H9 (cell line): ENCODE results near the gene EIF5A2. TPM values are rescaled to one million over a fixed set of nuclear protein-coding genes. Genes with fewer than 3 reads are reported as not detected.

Experiments used
- DNase-seq: peaks from one replicate; pipeline ENCODE4 v3.0.0-alpha.2; 2017
- H2AFZ ChIP-seq: one replicate; pipeline ENCODE4 v1.6.1; 2013; ENCODE audit warnings: mild to moderate bottlenecking, low read length, control low read depth, moderate library complexity
- H2AK5ac ChIP-seq: 2 replicates; pipeline ENCODE4 v1.6.1; 2013; ENCODE audit warnings: low read length, control low read depth, mixed read lengths; ENCODE audit not compliant: insufficient read length
- H2BK120ac ChIP-seq: one replicate; pipeline ENCODE4 v1.6.1; 2013; ENCODE audit warnings: low read depth, mild to moderate bottlenecking, low read length, control low read depth, inconsistent platforms; ENCODE audit not compliant: poor library complexity, severe bottlenecking
- H2BK12ac ChIP-seq: 2 replicates; pipeline ENCODE4 v1.6.1; 2013; ENCODE audit warnings: low read length, control low read depth, mixed read lengths, low read depth; ENCODE audit not compliant: insufficient read length
- H2BK15ac ChIP-seq: 2 replicates; pipeline ENCODE4 v1.6.1; 2013; ENCODE audit warnings: low read depth, low read length, control low read depth
- H2BK20ac ChIP-seq: one replicate; pipeline ENCODE4 v1.6.1; 2013; ENCODE audit warnings: low read depth, mild to moderate bottlenecking, low read length, control low read depth, inconsistent platforms; ENCODE audit not compliant: poor library complexity, severe bottlenecking
- H2BK5ac ChIP-seq: 2 replicates; pipeline ENCODE4 v1.6.1; 2013; ENCODE audit warnings: low read length, control low read depth, mixed read lengths; ENCODE audit not compliant: insufficient read length
- H3K14ac ChIP-seq: 2 replicates; pipeline ENCODE4 v1.6.1; 2013; ENCODE audit warnings: low read length, control low read depth; ENCODE audit not compliant: insufficient read depth
- H3K18ac ChIP-seq: 2 replicates; pipeline ENCODE4 v1.6.1; 2013; ENCODE audit warnings: low read depth, mild to moderate bottlenecking, mixed read lengths, low read length, control low read depth; ENCODE audit not compliant: insufficient read length
- H3K23ac ChIP-seq: 2 replicates; pipeline ENCODE4 v1.6.1; 2013; ENCODE audit warnings: low read length, control low read depth, mixed read lengths, low read depth; ENCODE audit not compliant: insufficient read length
- H3K23me2 ChIP-seq: 2 replicates; pipeline ENCODE4 v1.6.1; 2013; ENCODE audit warnings: low read depth, mild to moderate bottlenecking, mixed read lengths, low read length, control low read depth; ENCODE audit not compliant: insufficient read length, poor library complexity, severe bottlenecking
- H3K27ac ChIP-seq: 2 replicates; pipeline ENCODE4 v1.5.1; 2013; ENCODE audit warnings: low read length, control low read depth, mixed read lengths, low read depth; ENCODE audit not compliant: insufficient read length
- H3K27me3 ChIP-seq: 2 replicates; pipeline ENCODE4 v1.6.1; 2013; ENCODE audit warnings: low read length, control low read depth, inconsistent platforms; ENCODE audit not compliant: insufficient read depth
- H3K4ac ChIP-seq: 2 replicates; pipeline ENCODE4 v1.6.1; 2013; ENCODE audit warnings: low read depth, mild to moderate bottlenecking, control low read depth, inconsistent platforms, low read length, moderate library complexity
- H3K4me1 ChIP-seq: 2 replicates; pipeline ENCODE4 v1.6.1; 2013; ENCODE audit warnings: low read length, control low read depth, inconsistent platforms; ENCODE audit not compliant: insufficient read depth
- H3K4me2 ChIP-seq: 2 replicates; pipeline ENCODE4 v1.6.1; 2013; ENCODE audit warnings: low read length, control low read depth, mixed read lengths; ENCODE audit not compliant: insufficient read length, insufficient read depth
- H3K56ac ChIP-seq: 2 replicates; pipeline ENCODE4 v1.6.1; 2013; ENCODE audit warnings: low read depth, mild to moderate bottlenecking, mixed read lengths, low read length, control low read depth; ENCODE audit not compliant: insufficient read length
- H3K79me1 ChIP-seq: 2 replicates; pipeline ENCODE4 v1.6.1; 2013; ENCODE audit warnings: low read depth, mild to moderate bottlenecking, moderate library complexity, low read length, control low read depth, inconsistent platforms; ENCODE audit not compliant: insufficient read depth, poor library complexity, severe bottlenecking
- H3K79me2 ChIP-seq: 2 replicates; pipeline ENCODE4 v1.6.1; 2013; ENCODE audit warnings: low read length, control low read depth, inconsistent platforms; ENCODE audit not compliant: insufficient read depth
- H3K9ac ChIP-seq: 2 replicates; pipeline ENCODE4 v1.6.1; 2013; ENCODE audit warnings: low read length, control low read depth, mixed read lengths; ENCODE audit not compliant: insufficient read length; ENCODE audit errors: extremely low read depth
- H3K9me3 ChIP-seq: one replicate; pipeline ENCODE4 v1.6.1; 2013; ENCODE audit warnings: low read depth, low read length, inconsistent platforms; ENCODE audit not compliant: control insufficient read depth
- H3T11ph ChIP-seq: one replicate; pipeline ENCODE4 v1.6.1; 2013; ENCODE audit warnings: mild to moderate bottlenecking, low read length, control low read depth, inconsistent platforms
- H4K20me1 ChIP-seq: one replicate; pipeline ENCODE4 v1.6.1; 2013; ENCODE audit not compliant: control insufficient read depth, insufficient read length, insufficient read depth
- H4K5ac ChIP-seq: 2 replicates; pipeline ENCODE4 v1.6.1; 2013; ENCODE audit warnings: low read depth, mild to moderate bottlenecking, mixed read lengths, low read length, control low read depth; ENCODE audit not compliant: insufficient read length
- H4K8ac ChIP-seq: replicated peaks from 2 replicates; pipeline ENCODE4 v1.6.1; 2013; ENCODE audit warnings: low read length, control low read depth, mixed read lengths, low read depth; ENCODE audit not compliant: insufficient read length
- H4K91ac ChIP-seq: 2 replicates; pipeline ENCODE4 v1.6.1; 2013; ENCODE audit warnings: low read depth, mild to moderate bottlenecking, moderate library complexity, mixed read lengths, low read length, control low read depth; ENCODE audit not compliant: insufficient read length
- H3K27ac Mint-ChIP-seq, 3 experiments: 2 replicates in 2 of 3; 3 replicates in 1 of 3; pipeline ENCODE4 v1.8.0; 2020 to 2021; ENCODE audit warnings: mixed read lengths in 3 of 3, mild to moderate bottlenecking in 1 of 3, moderate library complexity in 1 of 3
- H3K27me3 Mint-ChIP-seq: 2 replicates; pipeline ENCODE4 v1.8.0; 2021; ENCODE audit warnings: low read depth, mild to moderate bottlenecking, moderate library complexity, mixed read lengths
- H3K36me3 Mint-ChIP-seq, 3 experiments: 2 replicates in 2 of 3; 3 replicates in 1 of 3; pipeline ENCODE4 v1.8.0; 2020 to 2021; ENCODE audit warnings: low read depth in 3 of 3, mixed read lengths in 3 of 3; ENCODE audit not compliant: insufficient read depth in 1 of 3
- H3K4me1 Mint-ChIP-seq, 2 experiments: 2 replicates each; pipeline ENCODE4 v1.8.0; 2020; ENCODE audit warnings: mixed read lengths in 2 of 2
- H3K4me3 Mint-ChIP-seq, 2 experiments: 2 replicates in 1 of 2; 3 replicates in 1 of 2; pipeline ENCODE4 v1.8.0; 2020 to 2021; ENCODE audit warnings: mild to moderate bottlenecking in 2 of 2, mixed read lengths in 2 of 2, moderate library complexity in 1 of 2
- H3K9me3 Mint-ChIP-seq, 2 experiments: 2 replicates in 1 of 2; 3 replicates in 1 of 2; pipeline ENCODE4 v1.8.0; 2020; ENCODE audit warnings: mild to moderate bottlenecking in 2 of 2, mixed read lengths in 2 of 2, moderate library complexity in 1 of 2
- CTCF ChIP-seq: fragments of 200-600 bp; sonication (generic); conservative IDR thresholded peaks from 3 replicates; pipeline ENCODE4 v1.8.0; 2021; ENCODE audit warnings: antibody characterized with exemption, mild to moderate bottlenecking
- WGBS: extraction: QIAGEN DNeasy Blood & Tissue Kit; methylation state at CpG from one replicate; pipeline ENCODE4 v1.1.7; 2013; ENCODE audit warnings: missing lambda C conversion rate, low lambda C conversion rate, mixed read lengths; ENCODE audit not compliant: insufficient read length; ENCODE audit errors: extremely low coverage; 5-methylcytosine and 5-hydroxymethylcytosine counted together
- total RNA-seq: library from RNA; stranded (reverse); gene quantifications from 2 replicates; pipeline ENCODE4 v1.2.1, GENCODE V29; 2021

The EIF5A2 gene
- total RNA-seq, 1 experiment from 2014 or later, result 7.7 TPM

- Histone ChIP-seq H2BK120ac (no peak overlapping the region), H3K79me2 (no peaks in the 10 kb centered on the region), H3K4me2 (no peak overlapping the region), H3K79me1 (no peaks in the 10 kb centered on the region), H4K8ac (no peak overlapping the region), H3K56ac (no peak overlapping the region), H3K18ac (no peak overlapping the region), H2BK15ac (no peak overlapping the region), H3K23me2 (peaks cover 5% of the 10 kb centered on the region), H2BK20ac (no peak overlapping the region), H3T11ph (no peak overlapping the region), H4K5ac (no peak overlapping the region), H4K20me1 (no peaks in the 10 kb centered on the region), H2BK12ac (no peak overlapping the region), H3K23ac (no peak overlapping the region), H3K4me1 (no peaks in the 10 kb centered on the region; the same call in 1 of the 2 replicates), H3K27ac (no peak overlapping the region), H3K14ac (no peak overlapping the region), H3K4ac (no peak overlapping the region), H3K9me3 (no peaks in the 10 kb centered on the region), H2AFZ (no peak overlapping the region), H2BK5ac (no peak overlapping the region), H3K27me3 (no peaks in the 10 kb centered on the region; the same call in 1 of the 2 replicates), H4K91ac (no peak overlapping the region), H2AK5ac (no peak overlapping the region), H3K9ac (no peak overlapping the region)
- Mint-ChIP-seq H3K4me1 (peaks cover 14 to 15% of the 10 kb centered on the region in 2 experiments), H3K36me3 (peaks cover 6 to 10% (median 7%) of the 10 kb centered on the region in 3 experiments; a peak in 6 of 7 replicates), H3K9me3 (peaks cover 8 to 15% of the 10 kb centered on the region in 2 experiments), H3K27ac (no peak overlapping the region), H3K27me3 (peaks cover 34% of the 10 kb centered on the region), H3K4me3 (no peak overlapping the region)
- DNase-seq, result no peak
- WGBS, result no CpG with 5 or more reads among the region's 17 CpGs
- no peak for TF ChIP-seq CTCF
Observed at GRCh38 chr3:170909129-170909903, 879 bp upstream of the EIF5A2 start.
